Adipocyte (in vitro differentiated cells): ENCODE results near the gene SOX15.

Experiments
- DNase-seq: peaks from one replicate; pipeline ENCODE4 v3.0.0-alpha.2; 2015; ENCODE audit warnings: low read depth
- H3K27me3 ChIP-seq: replicated peaks from 2 replicates; pipeline ENCODE4 v1.7.0; 2013; ENCODE audit warnings: mild to moderate bottlenecking, low read length, moderate library complexity; ENCODE audit not compliant: control insufficient read depth, insufficient read depth
- H3K36me3 ChIP-seq: 2 replicates; pipeline ENCODE4 v1.7.0; 2013; ENCODE audit warnings: low read length, mild to moderate bottlenecking, moderate library complexity; ENCODE audit not compliant: control insufficient read depth, insufficient read depth, severe bottlenecking
- H3K4me1 ChIP-seq: 2 replicates; pipeline ENCODE4 v1.7.0; 2013; ENCODE audit warnings: mild to moderate bottlenecking, low read length, moderate library complexity; ENCODE audit not compliant: control insufficient read depth, insufficient read depth
- H3K4me3 ChIP-seq: 2 replicates; pipeline ENCODE4 v1.7.0; 2013; ENCODE audit warnings: mild to moderate bottlenecking, low read length, moderate library complexity
- H3K9ac ChIP-seq: 2 replicates; pipeline ENCODE4 v1.7.0; 2013; ENCODE audit warnings: mild to moderate bottlenecking, low read length, moderate library complexity
- H3K9me3 ChIP-seq: 2 replicates; pipeline ENCODE4 v1.7.0; 2013; ENCODE audit warnings: mild to moderate bottlenecking, low read length, moderate library complexity; ENCODE audit not compliant: control insufficient read depth

SOX15 gene

DNA sequence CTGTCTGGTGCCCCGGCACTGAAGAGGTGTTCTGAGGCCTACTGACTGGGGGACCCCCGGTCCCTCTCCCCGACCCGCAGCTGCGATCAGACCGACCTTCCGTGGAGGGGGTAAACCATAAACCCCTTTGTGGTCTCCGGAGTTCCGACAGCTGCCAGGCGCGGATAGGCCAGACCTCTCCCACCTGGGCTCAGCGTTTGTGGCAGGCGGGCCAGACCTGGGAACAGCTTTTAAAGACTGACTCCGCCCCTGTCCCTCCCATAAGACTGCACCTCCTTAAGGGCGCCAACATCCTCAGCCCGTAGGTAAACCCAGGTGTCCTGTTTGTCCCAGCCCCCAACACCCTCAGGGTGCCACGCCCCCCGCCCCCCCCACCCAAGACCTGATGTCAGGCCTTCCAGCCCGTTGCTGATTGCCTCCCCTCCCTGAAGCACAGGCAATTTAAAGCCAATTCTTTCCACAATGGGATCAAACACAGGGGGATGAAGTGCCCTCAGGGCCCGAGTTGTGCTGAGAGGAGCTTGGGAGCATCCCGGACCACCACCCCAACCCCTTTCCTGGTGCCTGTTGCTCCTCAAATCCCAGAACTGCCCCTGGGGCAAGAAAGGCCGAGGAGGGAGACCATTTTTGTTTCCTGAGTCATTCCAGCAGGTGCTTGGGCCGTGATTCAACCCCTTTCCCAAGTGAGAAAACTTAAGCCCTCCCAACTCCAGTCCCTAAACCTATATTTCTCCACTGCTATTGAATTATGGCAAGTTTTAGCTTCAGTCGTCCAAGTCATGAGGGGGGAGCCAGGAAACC lies at the start of gene SOX15:
TSS of gene SOX15 (minus strand) at position 204 of the 801 bp plus-strand sequence. CDS start 418 bp downstream, outside the sequence.
- DNase-seq = no peak
- Histone ChIP-seq H3K27me3 (no peaks in the 10 kb centered on the region), H3K9ac (peak within 1 kb of the TSS; percentile 73), H3K36me3 (peaks cover 41% of the 10 kb centered on the region), H3K4me3 (no peak within 1 kb of the TSS), H3K9me3 (no peaks in the 10 kb centered on the region), H3K4me1 (peaks cover 42% of the 10 kb centered on the region)

- Histone ChIP-seq H3K9me3 (no peaks in the 10 kb centered on the region), H3K36me3 (no peaks in the 10 kb centered on the region), H3K4me1 (no peaks in the 10 kb centered on the region), H3K4me3 (no peak overlapping the region), H3K9ac (no peak overlapping the region), H3K27me3 (peaks cover 4% of the 10 kb centered on the region)
- no peak for DNase-seq
Observed at GRCh38 chr17:7636163-7636562, 46.3 kb upstream of the SOX15 start.

DNA sequence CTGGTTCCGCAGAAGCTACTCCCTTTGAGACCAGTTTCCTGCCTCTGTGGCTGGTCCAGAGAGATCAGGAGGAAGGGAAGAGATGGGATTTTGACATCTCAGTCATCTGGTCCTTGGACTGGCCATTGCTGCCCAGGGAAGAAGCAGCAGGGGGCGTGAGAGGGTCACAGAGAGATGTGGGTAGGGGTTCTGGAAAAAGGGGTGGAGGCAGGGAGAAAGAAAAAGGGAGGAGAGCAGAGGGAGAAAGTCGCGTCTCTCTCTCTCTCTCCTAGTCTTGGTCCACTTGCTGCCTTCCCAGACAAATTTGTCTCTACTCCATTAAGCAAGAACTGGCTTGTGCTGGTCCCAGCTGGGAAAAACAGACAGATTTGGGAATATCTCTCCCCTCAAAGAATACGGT lies 44.5 kb upstream of the SOX15 start:
- no peaks in the 10 kb centered on the region for H3K36me3 ChIP-seq
- H3K9me3 ChIP-seq = no peaks in the 10 kb centered on the region
- no peak overlapping the region for H3K9ac ChIP-seq
- no peaks in the 10 kb centered on the region for H3K4me1 ChIP-seq
- peak; percentile 46 for DNase-seq
- H3K27me3 ChIP-seq = peaks cover 4% of the 10 kb centered on the region
- no peak overlapping the region for H3K4me3 ChIP-seq

DNA sequence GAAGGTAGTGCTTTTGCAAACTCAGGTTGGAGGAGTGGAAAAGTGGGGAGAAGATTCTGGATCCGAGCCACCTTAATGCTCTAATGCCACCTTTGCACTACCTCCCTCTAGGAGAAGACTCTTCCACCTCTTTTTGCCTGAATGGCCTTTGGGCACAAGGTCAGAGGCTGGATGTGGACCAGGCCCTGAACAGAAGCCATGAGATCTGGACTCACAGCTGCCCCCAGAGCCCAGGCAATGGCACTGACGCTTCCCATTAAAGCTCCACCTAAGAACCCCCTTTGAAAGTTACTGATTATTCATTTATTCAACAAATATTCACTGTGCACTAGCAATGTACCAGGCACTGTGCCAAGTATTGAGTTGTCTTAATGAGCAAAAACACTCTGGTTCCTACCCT lies 43.2 kb upstream of the SOX15 start:
- no peak overlapping the region for H3K4me3 ChIP-seq
- peak overlapping the region; percentile 30 for H3K9ac ChIP-seq
- no peaks in the 10 kb centered on the region for H3K9me3 ChIP-seq
- H3K27me3 ChIP-seq = peaks cover 4% of the 10 kb centered on the region
- H3K4me1 ChIP-seq = no peaks in the 10 kb centered on the region
- no peak for DNase-seq
- no peaks in the 10 kb centered on the region for H3K36me3 ChIP-seq

GRCh38 chr17:7632492-7632894 lies 42.6 kb upstream of the SOX15 start:
- Histone ChIP-seq H3K9ac (peak overlapping the region; percentile 30), H3K9me3 (no peaks in the 10 kb centered on the region), H3K4me3 (no peak overlapping the region), H3K4me1 (no peaks in the 10 kb centered on the region), H3K36me3 (no peaks in the 10 kb centered on the region), H3K27me3 (peaks cover 4% of the 10 kb centered on the region)
- peak; percentile 67 for DNase-seq

GRCh38 chr17:7631398-7632380 lies 41.8 kb upstream of the SOX15 start:
- DNase-seq = no peak
- no peaks in the 10 kb centered on the region for H3K36me3 ChIP-seq

GRCh38 chr17:7629939-7630571 lies 40.2 kb upstream of the SOX15 start, which contains the start of gene SHBG:
TSS of gene SHBG (plus strand) at chr17:7630135. CDS start at chr17:7630173, 38 bp downstream.
- peaks cover 5% of the 10 kb centered on the region for H3K4me1 ChIP-seq
- peaks cover 4% of the 10 kb centered on the region for H3K27me3 ChIP-seq
- no peak within 1 kb of the TSS for H3K4me3 ChIP-seq
- H3K9ac ChIP-seq = peak within 1 kb of the TSS; percentile 1
- H3K9me3 ChIP-seq = no peaks in the 10 kb centered on the region
- no peak for DNase-seq
- H3K36me3 ChIP-seq = peaks cover 4% of the 10 kb centered on the region

More at GRCh38 chr17:7631398-7632380, 41.8 kb upstream of the SOX15 start:
- Histone ChIP-seq H3K9me3 (no peaks in the 10 kb centered on the region), H3K4me3 (no peak overlapping the region), H3K9ac (no peak overlapping the region), H3K4me1 (peaks cover 3% of the 10 kb centered on the region), H3K27me3 (peaks cover 4% of the 10 kb centered on the region)

GRCh38 chr17:7627250-7628121 lies 37.6 kb upstream of the SOX15 start, which contains the start of gene SAT2:
TSS of gene SAT2 (minus strand) at chr17:7627821. CDS start at chr17:7627635, 186 bp downstream.
- Histone ChIP-seq H3K27me3 (no peaks in the 10 kb centered on the region), H3K4me3 (peak within 1 kb of the TSS; percentile 86), H3K36me3 (peaks cover 4% of the 10 kb centered on the region), H3K9ac (peak within 1 kb of the TSS; percentile 97), H3K4me1 (peaks cover 5% of the 10 kb centered on the region), H3K9me3 (no peaks in the 10 kb centered on the region)
- DNase-seq = peak; percentile 98

DNA sequence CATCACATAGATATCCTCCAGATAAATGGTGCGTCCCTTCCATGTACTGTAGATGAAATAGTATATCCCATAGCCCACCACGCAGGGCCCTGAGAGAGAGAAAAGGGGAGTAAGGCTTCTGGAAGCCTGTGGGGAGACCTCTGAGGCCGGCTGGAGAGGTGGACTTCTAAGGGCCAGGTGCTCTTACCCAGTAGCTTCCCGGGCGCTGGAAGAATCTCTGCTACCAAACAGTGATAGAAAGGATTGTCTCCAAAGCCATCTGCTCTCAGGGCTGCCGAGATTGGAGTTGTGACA lies 37.0 kb upstream of the SOX15 start:
- Histone ChIP-seq H3K36me3 (peaks cover 4% of the 10 kb centered on the region), H3K9ac (peak overlapping the region; percentile 97), H3K4me3 (peak overlapping the region; percentile 86), H3K9me3 (no peaks in the 10 kb centered on the region), H3K4me1 (peaks cover 5% of the 10 kb centered on the region), H3K27me3 (no peaks in the 10 kb centered on the region)
- no peak for DNase-seq

DNA sequence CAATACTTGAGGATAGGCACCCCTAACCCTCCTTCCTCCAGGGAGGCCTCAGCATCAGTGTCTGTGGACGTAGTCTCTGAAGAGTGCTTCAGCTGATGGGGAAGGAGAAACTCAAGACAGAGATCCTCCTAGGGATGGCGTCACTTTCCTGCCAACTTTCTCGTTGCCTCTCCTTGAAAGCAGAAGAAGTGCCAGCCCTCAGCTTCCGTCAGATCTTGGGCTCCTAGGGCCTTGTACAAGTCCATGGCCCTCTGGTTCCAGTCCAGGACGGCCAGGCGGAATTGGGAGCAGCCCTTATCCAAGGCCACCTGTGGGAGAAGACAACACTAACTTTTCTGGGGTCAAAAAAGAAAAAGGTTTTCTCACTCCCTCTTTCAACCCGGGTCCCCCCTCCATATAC lies 36.4 kb upstream of the SOX15 start:
- DNase-seq = no peak
- H3K4me3 ChIP-seq = peak overlapping the region; percentile 86
- H3K4me1 ChIP-seq = peaks cover 5% of the 10 kb centered on the region
- H3K9ac ChIP-seq = peak overlapping the region; percentile 97
- H3K9me3 ChIP-seq = no peaks in the 10 kb centered on the region
- H3K27me3 ChIP-seq = no peaks in the 10 kb centered on the region
- peaks cover 4% of the 10 kb centered on the region for H3K36me3 ChIP-seq
